Stimulated activated CD4-positive, alpha-beta T cell treated with anti-CD3 and anti-CD28 coated beads, Interleukin-15, amount 100 ng/mL, for 24 hours (primary cell): ENCODE results near the gene PTBP1.

ENCODE experiments used
- DNase-seq: peaks from one replicate; pipeline ENCODE4 v3.0.0-alpha.2; 2020

PTBP1 gene

DNA sequence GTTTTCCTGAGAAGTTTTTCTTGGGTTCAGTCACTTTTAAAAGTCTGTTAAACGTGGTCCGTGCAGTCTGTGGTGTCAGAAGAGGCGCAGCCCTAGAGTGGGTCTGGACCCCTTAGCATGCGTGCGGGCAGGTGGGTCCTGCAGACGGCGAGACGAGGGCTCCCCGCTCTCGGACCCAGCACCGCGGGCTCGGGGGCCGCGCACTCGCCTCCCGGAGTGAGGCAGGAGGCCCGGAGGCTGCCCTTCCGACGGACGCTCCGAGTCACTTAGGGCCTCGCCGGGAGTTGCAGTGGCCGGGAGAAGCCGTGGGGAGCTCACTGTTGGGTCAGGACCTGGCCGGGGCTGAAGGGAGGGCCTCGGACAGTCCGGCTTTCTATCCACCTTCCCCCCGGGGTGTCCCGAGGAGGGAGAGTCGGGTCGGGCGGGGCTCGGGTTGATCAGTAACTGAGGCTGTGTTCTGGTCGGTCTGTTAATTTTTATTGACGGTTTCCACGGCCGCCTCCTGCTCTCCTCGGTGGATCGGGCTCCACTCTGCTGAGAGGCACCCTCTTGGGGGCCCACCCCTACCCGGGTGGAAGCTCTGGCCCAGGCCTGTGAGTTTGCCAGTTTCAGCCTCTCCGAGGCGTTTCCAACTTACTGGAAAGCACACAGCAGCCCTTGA lies 1.3 kb downstream of the PTBP1 start:
- no peak for DNase-seq

DNA sequence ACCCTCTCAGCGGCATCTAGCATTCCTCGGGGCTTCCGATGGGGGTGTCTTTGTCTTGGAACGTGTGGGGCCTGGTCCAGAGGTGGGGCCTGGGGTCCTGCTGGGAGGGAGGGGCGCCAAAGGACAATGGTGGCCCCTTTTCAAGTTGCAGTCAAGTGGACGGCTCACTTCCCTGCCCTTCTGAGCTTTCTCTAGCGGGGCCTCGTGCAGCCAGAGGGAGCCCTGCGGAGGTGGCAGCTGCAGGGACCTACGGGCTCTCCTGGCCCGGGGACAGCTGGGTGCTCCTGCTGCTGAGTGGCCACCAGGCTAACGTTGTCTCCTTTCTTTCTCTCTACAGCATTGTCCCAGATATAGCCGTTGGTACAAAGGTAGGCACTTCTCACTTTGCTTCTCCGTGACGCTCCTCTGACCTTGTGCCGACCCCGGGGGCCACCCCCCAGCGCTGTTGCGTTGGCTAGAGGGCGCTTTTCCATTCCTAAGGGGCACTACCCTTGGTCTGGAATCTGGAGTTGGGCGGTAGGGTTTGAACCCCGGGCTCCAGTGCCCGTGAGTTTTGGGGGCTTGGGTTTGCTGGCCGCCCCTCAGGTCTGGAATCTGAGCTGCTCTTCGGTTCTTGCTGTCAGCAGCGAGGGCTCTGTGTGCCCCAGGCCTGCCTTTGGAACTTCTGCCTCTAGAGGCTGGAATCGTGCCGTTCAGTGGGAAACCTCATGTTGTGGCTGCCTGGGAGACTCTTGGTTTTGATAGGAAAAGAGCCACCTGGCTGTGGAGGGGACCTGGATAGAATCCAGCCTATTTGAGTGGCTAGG lies 2.0 kb downstream of the PTBP1 start:
- DNase-seq, result no peak

DNA sequence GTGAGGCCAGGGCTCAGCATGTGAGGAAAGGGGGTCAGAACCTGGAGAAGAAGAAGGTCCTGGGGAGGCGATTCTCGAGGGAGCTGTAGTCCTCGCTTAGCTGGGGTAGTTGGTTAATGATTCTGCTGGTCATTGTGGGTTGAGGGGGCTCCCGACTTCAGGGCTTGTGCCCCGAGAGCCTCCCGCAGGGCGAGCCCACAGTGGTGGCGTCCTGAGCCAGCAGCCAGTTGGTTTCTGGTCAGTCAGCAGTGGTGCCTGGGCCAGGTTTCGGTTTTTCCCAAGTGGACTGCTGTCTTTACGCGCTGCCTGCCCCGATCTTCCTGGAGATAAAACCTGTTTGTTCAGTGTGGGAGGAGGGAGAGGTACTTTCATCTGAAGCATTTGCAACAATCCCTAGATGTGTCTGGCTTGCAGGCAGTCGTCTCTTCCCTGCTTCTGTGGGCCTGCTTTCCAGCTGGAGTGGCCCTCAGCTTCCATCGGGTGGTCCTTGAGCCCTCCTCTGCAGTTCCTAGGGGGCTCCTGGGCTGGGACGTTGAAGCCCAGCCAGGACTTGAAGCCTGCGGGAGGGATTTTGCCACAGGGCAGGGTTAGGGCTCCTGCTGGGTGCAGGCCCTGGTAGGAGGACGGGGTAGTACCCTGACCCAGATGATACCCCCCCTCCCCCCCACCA lies 3.2 kb downstream of the PTBP1 start:
- DNase-seq, result no peak

DNA sequence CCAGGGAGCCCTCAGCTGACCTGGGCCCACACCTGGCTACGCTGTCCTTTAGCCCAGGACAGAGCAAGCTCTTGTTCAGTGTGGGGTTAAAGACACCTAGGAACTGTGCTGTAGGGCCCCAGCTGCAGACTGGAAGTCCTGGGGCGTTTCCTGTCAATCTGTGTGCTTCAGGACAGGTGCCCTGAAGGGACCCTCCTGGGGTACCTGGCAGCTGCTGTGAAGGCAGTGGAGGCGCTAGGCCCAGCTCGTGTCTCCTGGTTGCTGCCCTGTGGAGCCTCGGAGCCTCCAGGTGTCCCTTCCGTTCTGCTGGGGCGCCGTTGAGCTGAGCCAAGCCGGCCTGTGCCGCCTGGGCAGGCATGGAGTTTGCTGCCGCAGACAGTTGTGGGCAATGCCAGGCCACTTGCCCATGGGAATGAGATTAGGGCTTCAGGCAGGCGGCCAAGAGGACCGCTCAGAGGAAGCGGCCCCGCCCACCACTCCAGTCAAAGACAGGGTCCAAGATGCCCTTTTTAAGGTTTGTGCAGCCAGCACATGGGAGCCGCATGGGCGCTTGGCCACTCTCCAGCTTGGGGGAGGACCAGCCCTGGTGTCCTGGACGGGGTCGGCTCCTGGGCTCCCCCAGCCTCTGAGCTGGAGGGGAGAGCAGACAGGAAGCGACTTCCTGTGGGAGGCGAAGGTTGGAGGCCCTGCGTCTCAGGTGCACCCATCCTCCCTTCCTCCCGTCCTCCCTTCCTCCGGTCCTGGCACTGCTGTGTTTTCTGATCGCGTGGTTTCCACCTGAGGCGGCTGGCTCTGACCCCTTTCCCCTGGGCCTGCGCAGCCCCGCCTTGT lies 4.0 kb downstream of the PTBP1 start:
- no peak for DNase-seq

DNA sequence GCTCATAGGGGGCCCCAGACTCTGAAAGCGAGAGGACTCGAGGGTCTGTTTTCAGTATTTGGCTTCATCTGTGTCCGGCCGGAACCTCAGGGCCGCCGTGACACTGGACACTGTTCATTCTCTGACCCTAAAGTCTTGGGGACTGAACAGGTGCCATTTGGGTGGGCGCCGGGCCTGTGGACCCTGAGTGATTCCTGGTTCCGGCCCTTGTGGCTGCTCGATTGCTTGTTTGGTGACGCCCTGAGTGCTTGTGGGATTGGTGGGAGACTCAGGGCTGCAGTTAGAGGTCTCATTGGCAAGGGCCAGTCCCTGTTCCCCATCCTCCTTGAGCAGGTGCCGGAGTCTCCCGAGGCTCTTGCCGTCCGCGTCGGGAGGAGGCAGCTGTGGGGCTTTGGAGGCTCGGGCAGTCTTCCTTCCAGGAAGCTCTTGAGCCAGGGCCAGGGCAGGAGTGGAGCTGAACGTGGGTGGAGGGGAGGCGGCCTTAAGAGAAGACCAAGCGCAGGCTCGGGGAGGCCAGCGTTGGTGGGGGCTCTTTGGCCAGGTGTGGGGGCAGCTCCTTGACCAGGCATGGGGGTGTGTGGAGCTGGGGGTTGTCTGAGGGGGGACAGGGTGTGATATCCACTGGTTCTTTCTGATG lies 4.7 kb downstream of the PTBP1 start:
- DNase-seq, result no peak

DNA sequence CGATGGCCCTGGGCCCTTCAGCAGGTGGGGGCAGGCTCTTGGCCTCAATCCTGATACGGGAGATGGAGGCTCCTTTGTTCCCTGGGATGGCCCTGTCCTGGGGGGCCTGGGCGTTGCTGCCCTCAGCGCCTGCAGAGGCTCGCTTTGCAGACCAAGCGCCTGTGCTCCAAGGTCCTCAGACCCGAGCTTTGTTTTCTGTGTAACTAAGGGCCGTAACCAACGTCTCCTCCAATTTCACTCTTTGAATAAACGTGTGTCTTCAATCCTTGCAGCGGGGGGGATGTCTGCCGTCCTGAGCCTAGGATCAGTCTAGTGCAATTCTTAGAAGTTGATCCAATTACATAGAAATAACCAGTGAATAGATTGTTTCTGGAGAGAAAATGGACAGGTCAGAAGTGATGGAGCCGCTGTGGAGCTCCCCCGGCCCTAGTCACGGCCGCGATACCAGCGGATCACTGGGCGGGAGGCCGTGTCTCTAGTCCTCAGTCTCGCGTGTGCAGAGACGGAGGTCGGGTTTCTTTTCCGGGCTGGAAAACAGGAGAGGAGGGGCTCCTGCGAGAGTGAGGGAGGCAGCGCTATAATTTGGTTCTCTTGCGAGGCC lies 5.3 kb downstream of the PTBP1 start:
- no peak for DNase-seq

DNA sequence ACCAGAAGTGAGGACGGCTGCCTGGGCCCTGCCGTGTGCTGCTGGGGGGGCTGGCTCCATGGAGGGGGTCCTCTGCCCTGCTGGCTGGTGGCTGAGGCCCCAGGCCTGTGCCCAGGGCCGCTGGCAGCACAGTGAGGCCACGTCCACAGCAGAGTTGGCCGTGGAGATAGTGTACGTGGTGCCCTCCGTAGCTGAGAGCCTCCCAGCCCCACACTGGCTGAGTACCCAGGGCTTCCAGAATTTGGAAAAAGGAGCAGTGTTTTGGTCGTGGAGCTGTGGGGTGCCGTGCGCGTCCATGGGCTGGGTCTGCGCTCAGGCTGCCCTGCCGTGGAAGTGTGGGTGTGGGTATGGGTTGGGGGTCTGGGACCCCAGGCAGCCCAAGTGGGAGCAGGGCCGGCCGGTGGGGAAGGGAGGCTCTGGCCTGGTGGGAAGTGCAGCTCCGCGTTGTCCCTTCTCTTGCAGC lies 5.9 kb downstream of the PTBP1 start:
- no peak for DNase-seq

DNA sequence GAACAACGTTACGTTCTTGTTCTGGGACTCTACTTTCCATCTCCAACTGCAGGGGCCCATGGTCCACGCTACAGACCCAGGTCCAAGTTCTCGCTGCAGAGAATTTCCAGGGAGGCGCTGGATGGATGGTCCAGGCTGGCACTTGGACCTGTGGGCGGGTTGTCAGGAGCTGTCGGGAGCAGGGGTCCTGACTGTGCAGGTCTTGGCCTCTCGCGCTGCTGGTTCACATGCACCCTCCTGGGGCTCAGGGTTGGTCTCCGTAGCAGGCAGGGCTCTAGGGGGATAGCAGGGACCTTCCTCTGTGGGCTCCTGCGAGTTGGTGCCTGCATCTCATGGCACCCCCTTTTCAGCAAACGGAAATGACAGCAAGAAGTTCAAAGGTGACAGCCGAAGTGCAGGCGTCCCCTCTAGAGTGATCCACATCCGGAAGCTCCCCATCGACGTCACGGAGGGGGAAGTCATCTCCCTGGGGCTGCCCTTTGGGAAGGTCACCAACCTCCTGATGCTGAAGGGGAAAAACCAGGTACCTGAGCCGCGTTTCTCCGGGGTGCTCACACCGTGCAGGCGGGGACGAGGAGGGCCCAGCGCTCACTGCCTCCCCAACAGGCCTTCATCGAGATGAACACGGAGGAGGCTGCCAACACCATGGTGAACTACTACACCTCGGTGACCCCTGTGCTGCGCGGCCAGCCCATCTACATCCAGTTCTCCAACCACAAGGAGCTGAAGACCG lies 6.6 kb downstream of the PTBP1 start:
- no peak for DNase-seq

DNA sequence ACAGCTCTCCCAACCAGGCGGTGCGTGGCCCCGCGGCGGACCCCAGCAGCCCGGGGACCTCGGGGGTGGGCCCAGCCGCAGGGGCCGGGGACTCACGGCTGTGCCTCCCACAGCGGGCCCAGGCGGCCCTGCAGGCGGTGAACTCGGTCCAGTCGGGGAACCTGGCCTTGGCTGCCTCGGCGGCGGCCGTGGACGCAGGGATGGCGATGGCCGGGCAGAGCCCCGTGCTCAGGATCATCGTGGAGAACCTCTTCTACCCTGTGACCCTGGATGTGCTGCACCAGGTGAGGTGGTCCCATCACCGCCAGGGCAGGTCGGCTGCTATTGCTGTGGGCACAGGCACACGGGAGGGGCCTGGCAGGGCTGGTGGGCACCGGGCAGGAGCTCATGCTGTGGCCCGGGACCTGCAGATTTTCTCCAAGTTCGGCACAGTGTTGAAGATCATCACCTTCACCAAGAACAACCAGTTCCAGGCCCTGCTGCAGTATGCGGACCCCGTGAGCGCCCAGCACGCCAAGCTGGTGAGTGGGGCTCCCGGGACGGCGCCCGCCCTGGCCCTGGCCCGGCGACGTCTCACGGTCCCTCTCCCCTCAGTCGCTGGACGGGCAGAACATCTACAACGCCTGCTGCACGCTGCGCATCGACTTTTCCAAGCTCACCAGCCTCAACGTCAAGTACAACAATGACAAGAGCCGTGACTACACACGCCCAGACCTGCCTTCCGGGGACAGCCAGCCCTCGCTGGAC lies 7.3 kb downstream of the PTBP1 start:
- no peak for DNase-seq

DNA sequence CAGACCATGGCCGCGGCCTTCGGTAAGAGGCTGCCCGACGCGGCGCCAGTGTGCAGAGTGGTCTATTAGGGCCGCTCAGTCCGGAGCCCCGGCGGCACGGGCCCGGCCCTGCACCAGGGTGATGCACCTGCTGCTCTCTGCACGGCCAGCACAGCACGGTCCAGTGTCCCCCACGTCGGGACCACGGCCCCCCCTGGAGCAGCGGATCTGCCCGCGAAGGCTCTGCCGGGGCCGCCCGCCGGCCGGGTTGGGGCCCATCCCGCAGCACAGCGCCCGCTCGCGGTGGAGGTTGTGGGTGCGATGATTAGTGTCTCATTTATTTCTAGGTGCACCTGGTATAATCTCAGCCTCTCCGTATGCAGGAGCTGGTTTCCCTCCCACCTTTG lies 7.9 kb downstream of the PTBP1 start:
- no peak for DNase-seq

DNA sequence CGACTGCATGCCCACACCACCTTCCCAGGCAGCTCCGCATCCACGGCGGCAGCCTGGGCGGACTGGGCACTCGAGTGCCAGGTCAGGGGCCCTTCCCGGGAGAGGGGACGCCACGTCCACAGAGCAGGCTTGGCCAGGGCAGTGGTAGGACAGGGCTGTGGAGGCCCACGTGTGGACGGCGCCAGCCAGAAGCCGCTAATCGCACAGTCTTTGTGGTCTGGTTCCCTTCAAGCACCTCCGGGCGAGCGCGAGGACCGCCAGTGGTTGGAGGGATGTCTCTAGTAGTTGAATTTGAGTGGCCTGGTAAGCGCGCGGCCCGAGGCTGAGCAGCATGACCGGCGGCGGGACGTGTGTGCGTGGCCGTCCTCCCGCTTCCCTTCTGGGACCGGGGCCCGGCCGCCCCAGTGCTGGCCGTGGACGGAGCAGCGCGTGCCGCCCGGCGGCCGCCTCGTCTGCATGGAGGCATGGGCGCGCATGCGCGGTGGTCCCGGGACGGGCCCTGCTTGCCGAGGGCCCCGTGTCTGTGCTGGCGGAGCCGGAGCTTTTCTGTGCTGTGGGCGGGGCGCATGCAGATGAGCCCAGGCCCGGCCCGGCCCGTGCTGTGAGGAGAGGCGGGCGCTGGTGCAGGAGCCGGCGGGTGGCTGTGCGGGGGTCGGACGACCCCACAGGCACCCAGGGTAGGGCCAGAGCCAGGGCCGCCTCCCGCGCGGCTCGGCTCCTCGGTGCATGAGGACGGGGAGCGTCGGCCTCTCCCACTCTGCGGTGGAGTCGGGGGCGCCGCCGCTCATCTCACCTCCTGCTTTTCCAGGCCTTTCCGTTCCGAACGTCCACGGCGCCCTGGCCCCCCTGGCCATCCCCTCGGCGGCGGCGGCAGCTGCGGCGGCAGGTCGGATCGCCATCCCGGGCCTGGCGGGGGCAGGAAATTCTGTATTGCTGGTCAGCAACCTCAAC lies 8.6 kb downstream of the PTBP1 start:
- no peak for DNase-seq

DNA sequence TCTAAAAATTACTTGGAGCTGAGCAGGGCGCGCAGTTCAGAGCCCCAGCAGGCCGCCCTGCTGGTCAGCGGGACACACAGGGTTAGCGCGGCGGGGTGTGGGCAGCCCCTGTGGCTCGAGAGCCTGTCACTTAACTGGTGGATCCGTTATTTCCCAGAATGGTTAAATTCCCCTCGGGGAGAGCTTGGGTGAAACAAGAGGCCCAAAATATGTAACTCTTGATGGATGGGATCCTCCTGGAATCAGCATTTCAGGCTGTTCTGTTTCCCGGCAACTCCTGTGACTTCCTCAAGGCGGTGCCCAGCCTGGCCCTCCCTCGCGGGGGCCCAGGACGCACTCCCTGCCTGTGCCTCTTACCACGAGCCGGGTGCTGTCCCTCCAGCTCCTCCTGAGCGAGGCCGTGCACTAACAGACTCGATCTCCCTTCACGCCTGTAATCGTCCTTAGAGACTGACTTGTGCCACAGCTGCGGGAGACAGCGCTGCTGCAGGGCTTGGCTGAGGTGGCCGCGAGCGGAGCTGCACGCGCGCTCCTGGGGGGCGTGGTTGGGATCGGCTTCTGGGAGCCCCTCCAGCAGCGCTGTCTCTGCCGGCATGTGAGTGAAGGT lies 9.7 kb downstream of the PTBP1 start:
- no peak for DNase-seq

DNA sequence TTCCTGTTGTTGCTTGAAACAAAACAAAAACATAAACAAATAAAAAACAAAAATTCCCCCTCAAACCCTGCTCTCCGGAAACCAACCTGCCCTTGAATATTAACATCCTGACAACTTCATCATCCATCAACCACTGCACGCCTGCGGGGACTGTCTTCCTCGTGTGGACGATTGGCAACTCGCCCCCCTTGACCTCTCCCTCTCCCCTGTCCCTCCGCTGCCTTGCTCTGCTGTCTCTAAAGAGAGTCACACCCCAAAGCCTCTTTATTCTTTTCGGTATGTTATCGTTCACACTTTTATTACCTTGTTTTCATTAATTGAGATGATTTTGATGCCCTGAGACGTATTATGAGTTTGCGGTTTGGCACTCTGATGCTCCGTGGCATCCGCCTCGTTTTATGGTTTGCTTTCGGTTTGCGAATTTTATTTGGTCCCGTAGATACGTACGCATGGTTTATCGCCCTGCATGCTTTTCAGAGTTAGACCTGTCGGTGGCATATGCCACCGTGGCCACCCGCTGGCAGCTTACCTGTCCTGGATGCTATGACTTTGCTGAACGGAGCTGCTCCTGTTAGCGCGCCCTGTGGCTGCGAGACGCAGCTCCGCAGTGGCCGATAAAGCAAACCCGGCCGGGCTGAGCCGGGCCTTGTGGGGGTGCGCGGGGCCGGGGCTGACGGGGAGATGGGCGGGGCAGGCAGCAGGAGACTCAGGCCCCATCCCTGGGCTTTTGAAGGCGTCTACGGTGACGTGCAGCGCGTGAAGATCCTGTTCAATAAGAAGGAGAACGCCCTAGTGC lies 10.6 kb downstream of the PTBP1 start:
- no peak for DNase-seq

DNA sequence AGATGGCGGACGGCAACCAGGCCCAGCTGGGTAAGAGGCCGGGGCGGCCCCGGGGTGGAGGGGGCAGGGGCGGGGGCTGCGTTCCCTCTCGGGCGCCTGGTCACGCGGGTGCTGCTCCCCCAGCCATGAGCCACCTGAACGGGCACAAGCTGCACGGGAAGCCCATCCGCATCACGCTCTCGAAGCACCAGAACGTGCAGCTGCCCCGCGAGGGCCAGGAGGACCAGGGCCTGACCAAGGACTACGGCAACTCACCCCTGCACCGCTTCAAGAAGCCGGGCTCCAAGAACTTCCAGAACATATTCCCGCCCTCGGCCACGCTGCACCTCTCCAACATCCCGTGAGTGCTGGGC lies 11.1 kb downstream of the PTBP1 start:
- DNase-seq, result no peak

DNA sequence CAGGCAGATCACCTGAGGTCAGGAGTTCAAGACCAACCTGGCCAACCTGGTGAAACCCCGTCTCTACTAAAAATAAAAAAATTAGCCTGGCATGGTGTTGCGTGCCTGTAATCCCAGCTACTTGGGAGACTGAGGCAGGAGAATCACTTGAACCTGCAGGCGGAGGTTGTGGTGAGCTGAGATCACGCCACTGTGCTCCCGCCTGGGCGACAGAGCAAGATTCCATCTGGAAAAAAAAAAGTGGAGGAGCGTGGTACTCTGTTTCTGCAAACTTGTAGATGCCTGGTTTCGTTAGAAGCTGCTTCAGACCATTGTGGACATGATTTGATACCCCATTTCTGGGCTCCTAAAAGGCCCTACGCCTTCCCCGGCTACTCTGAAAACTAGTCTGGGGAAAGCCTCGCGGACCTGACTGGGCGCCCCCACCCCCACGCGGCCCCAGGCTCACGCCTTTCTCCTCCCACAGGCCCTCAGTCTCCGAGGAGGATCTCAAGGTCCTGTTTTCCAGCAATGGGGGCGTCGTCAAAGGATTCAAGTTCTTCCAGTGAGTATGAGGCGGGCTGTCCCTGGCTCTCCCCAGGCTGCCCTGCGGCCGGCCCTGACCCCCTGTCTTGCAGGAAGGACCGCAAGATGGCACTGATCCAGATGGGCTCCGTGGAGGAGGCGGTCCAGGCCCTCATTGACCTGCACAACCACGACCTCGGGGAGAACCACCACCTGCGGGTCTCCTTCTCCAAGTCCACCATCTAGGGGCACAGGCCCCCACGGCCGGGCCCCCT lies 13.0 kb downstream of the PTBP1 start:
- DNase-seq, result no peak

DNA sequence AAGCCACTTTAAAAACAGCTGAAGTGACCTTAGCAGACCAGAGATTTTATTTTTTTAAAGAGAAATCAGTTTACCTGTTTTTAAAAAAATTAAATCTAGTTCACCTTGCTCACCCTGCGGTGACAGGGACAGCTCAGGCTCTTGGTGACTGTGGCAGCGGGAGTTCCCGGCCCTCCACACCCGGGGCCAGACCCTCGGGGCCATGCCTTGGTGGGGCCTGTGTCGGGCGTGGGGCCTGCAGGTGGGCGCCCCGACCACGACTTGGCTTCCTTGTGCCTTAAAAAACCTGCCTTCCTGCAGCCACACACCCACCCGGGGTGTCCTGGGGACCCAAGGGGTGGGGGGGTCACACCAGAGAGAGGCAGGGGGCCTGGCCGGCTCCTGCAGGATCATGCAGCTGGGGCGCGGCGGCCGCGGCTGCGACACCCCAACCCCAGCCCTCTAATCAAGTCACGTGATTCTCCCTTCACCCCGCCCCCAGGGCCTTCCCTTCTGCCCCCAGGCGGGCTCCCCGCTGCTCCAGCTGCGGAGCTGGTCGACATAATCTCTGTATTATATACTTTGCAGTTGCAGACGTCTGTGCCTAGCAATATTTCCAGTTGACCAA lies 13.7 kb downstream of the PTBP1 start:
- no peak for DNase-seq

DNA sequence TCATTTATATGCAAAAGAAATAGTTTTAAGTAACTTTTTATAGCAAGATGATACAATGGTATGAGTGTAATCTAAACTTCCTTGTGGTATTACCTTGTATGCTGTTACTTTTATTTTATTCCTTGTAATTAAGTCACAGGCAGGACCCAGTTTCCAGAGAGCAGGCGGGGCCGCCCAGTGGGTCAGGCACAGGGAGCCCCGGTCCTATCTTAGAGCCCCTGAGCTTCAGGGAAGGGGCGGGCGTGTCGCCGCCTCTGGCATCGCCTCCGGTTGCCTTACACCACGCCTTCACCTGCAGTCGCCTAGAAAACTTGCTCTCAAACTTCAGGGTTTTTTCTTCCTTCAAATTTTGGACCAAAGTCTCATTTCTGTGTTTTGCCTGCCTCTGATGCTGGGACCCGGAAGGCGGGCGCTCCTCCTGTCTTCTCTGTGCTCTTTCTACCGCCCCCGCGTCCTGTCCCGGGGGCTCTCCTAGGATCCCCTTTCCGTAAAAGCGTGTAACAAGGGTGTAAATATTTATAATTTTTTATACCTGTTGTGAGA lies 14.3 kb downstream of the PTBP1 start:
- DNase-seq, result no peak
